ENCODE measurements around the gene HK1. TPM values are rescaled to one million over a fixed set of nuclear protein-coding genes. Genes with fewer than 3 reads are reported as not detected.

The HK1 gene
- total RNA-seq, 1 experiment from 2014 or later = 98.8 TPM

DNA sequence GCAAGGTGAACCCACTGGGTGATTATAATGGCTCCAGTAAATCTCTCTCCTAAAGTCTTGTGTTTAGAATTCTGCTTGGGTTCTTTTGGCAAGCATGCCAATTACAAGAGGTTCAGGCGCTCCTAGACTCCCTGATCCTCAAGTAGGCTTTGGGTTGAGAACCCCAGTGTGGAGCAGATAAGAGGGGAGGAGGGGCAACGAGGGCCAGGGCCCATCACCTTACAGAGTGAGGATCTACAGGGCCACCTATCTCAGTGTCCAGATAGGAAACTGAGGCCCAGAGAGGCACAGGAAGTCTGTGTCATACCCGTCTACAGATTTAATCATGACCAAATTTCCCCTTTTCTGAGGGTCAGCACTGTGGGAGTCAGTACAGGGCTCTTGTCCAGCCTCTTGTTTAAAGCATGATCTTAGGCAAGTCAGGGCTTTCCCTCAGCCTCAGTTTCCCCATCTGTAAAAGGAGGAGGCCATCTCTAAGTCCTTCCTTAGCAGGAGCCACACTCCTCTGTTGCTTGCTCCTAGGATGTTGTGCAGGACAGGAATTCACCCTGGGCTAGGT is 134.0 kb downstream of the HK1 start:
- Histone ChIP-seq H2BK120ac (ENCODE audit: low read depth, low read length, poor library complexity, severe bottlenecking) (no peak overlapping the region), H3K18ac (ENCODE audit: insufficient read length, low read depth, low read length) (no peak overlapping the region), H3K79me1 (ENCODE audit: insufficient read depth, low read depth, low read length, poor library complexity, severe bottlenecking) (no peaks in the 10 kb centered on the region), H3K9me3 (ENCODE audit: control insufficient read depth, low read depth, low read length) (no peaks in the 10 kb centered on the region), H3K4ac (ENCODE audit: low read depth, low read length) (no peak overlapping the region), H4K20me1 (ENCODE audit: control insufficient read depth, insufficient read depth, insufficient read length) (no peaks in the 10 kb centered on the region), H4K8ac (replicated peaks; ENCODE audit: insufficient read length, low read depth, low read length) (no peak overlapping the region), H2BK12ac (ENCODE audit: insufficient read length, low read depth, low read length) (no peak overlapping the region), H2BK15ac (ENCODE audit: low read depth, low read length) (no peak overlapping the region), H3K79me2 (ENCODE audit: insufficient read depth, low read length) (no peaks in the 10 kb centered on the region), H3K23me2 (ENCODE audit: insufficient read length, low read depth, low read length, poor library complexity, severe bottlenecking) (no peaks in the 10 kb centered on the region), H3T11ph (ENCODE audit: low read length) (no peak overlapping the region), H2AFZ (ENCODE audit: low read length) (no peak overlapping the region), H3K9ac (ENCODE audit: extremely low read depth, insufficient read length, low read length) (no peak overlapping the region), H3K27ac (ENCODE audit: insufficient read length, low read depth, low read length) (no peak overlapping the region), H4K91ac (ENCODE audit: insufficient read length, low read depth, low read length) (peak overlapping the region; percentile 31), H3K4me1 (ENCODE audit: insufficient read depth, low read length) (no peaks in the 10 kb centered on the region; the same call in 1 of the 2 replicates), H2AK5ac (ENCODE audit: insufficient read length, low read length) (no peak overlapping the region), H4K5ac (ENCODE audit: insufficient read length, low read depth, low read length) (no peak overlapping the region), H3K56ac (ENCODE audit: insufficient read length, low read depth, low read length) (no peak overlapping the region), H3K23ac (ENCODE audit: insufficient read length, low read depth, low read length) (no peak overlapping the region), H3K27me3 (ENCODE audit: insufficient read depth, low read length) (no peaks in the 10 kb centered on the region; the same call in 1 of the 2 replicates), H2BK20ac (ENCODE audit: low read depth, low read length, poor library complexity, severe bottlenecking) (no peak overlapping the region), H3K14ac (ENCODE audit: insufficient read depth, low read length) (no peak overlapping the region), H2BK5ac (ENCODE audit: insufficient read length, low read length) (no peak overlapping the region), H3K4me2 (ENCODE audit: insufficient read depth, insufficient read length, low read length) (no peak overlapping the region)
- Mint-ChIP-seq H3K27ac (no peak overlapping the region), H3K27me3 (ENCODE audit: low read depth) (peaks cover 18% of the 10 kb centered on the region), H3K9me3 (no peaks in the 10 kb centered on the region), H3K36me3 (ENCODE audit: insufficient read depth in 1 of 3, low read depth in 3 of 3) (no peaks in the 10 kb centered on the region; a peak in 1 of 7 replicates), H3K4me1 (peaks cover 10 to 12% of the 10 kb centered on the region in 2 experiments), H3K4me3 (no peak overlapping the region)
- WGBS (ENCODE audit: extremely low coverage, insufficient read length, low lambda C conversion rate) = no CpG with 5 or more reads among the region's 3 CpGs
- no peak for DNase-seq
- TF ChIP-seq, protein P1, sequence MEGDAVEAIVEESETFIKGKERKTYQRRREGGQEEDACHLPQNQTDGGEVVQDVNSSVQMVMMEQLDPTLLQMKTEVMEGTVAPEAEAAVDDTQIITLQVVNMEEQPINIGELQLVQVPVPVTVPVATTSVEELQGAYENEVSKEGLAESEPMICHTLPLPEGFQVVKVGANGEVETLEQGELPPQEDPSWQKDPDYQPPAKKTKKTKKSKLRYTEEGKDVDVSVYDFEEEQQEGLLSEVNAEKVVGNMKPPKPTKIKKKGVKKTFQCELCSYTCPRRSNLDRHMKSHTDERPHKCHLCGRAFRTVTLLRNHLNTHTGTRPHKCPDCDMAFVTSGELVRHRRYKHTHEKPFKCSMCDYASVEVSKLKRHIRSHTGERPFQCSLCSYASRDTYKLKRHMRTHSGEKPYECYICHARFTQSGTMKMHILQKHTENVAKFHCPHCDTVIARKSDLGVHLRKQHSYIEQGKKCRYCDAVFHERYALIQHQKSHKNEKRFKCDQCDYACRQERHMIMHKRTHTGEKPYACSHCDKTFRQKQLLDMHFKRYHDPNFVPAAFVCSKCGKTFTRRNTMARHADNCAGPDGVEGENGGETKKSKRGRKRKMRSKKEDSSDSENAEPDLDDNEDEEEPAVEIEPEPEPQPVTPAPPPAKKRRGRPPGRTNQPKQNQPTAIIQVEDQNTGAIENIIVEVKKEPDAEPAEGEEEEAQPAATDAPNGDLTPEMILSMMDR (conservative IDR thresholded peaks at IDR 0.05) = no peak

All from H9 (cell line).